Ovary (tissue), 3 donors: ENCODE measurements around the gene TTC31.

ENCODE experiments used
- CTCF ChIP-seq, 3 donors: fragments of 450-650 bp in 2 of 3; fragments of 200-600 bp in 1 of 3; IDR thresholded peaks; one replicate each; pipeline versions ENCODE4 v1.5.1 to v1.8.0; 2016 to 2022; ENCODE audit warnings: antibody characterized with exemption in 3 of 3, mild to moderate bottlenecking in 1 of 3
- EP300 ChIP-seq: sonication (generic); formaldehyde crosslinking; IDR thresholded peaks from one replicate; pipeline ENCODE4 v1.6.1; 2017; ENCODE audit warnings: antibody characterized with exemption
- donor health status: DM: no; HTN: no; CAD: no.

DNA sequence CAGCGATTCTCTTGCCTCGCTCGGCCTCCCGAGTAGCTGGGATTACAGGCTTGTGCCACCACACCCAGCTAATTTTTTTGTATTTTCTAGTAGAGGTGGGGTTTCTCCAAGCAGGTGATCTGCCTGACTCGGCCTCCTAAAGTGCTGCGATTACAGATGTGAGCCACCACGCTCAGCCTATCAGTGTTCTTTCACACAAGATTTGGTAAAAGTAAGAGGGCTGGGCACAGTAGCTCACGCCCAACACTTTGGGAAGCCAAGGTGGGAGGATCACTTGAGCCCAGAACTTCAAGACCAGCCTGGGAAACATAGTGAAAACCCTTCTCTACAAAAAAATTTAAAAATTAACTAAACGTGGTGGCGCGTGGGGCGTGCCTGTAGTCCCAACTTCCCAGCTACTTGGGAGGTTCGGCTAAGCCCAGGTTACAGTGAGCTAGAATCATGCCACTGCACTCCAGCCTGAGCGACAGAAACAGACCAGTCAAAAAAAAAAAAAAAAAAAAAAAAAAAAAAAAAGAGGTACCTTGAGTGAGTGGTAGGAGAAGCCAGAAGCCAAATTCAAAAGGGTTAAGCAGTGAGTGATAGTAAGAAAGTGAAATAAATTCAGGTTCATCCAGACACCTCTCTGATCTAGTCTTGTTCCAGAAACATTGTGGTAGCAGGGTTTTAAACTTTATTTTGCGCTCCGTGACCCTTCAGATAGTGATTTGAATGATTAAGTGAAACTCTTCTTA is 11.4 kb upstream of the TTC31 start:
- no peak for TF ChIP-seq CTCF (IDR thresholded peaks at IDR 0.05)
- no peak for TF ChIP-seq EP300
